HUES6 (cell line): ENCODE results near the gene MTFP1.

ENCODE experiments used
- H3K27ac ChIP-seq: 2 replicates; pipeline ENCODE4 v1.7.0; 2013; ENCODE audit warnings: low read depth, mild to moderate bottlenecking, low read length, inconsistent platforms
- H3K27me3 ChIP-seq: 2 replicates; pipeline ENCODE4 v1.6.1; 2013; ENCODE audit warnings: low read length; ENCODE audit not compliant: control insufficient read depth, insufficient read depth
- H3K36me3 ChIP-seq: 2 replicates; pipeline ENCODE4 v1.6.1; 2013; ENCODE audit warnings: low read length; ENCODE audit not compliant: control insufficient read depth, insufficient read depth
- H3K4me1 ChIP-seq: 2 replicates; pipeline ENCODE4 v1.6.1; 2013; ENCODE audit warnings: low read length; ENCODE audit not compliant: control insufficient read depth, insufficient read depth
- H3K4me3 ChIP-seq: 2 replicates; pipeline ENCODE4 v1.5.1; 2013; ENCODE audit warnings: low read depth, low read length
- H3K9ac ChIP-seq: one replicate; pipeline ENCODE4 v1.6.1; 2013; ENCODE audit warnings: mild to moderate bottlenecking, low read length
- H3K9me3 ChIP-seq: 2 replicates; pipeline ENCODE4 v1.6.1; 2013; ENCODE audit warnings: low read depth, low read length; ENCODE audit not compliant: control insufficient read depth, insufficient read depth

Gene MTFP1

DNA sequence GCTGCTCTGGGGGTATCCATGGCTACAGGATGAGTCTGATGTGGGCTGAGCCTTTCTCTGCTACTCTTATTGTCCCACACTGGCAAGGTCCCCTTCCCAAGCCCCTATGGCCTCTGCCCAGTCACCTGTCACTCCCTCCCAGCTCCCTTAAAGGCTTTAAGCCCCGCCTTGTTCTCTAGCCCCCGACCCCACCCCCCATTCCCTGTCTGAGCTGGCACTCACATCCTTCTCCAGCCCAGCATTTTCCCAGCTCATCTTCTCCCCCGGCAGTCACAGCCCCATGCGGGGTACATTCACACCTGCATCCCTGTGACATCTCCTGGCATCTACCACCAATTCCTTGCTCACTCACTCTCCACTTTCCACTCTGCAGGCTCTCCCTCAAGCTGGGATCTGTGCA lies 4.3 kb downstream of the MTFP1 start:
- Histone ChIP-seq H3K27me3 (no peaks in the 10 kb centered on the region), H3K27ac (no peak overlapping the region), H3K36me3 (peaks cover 21% of the 10 kb centered on the region), H3K9ac (no peak overlapping the region), H3K4me3 (no peak overlapping the region), H3K9me3 (no peaks in the 10 kb centered on the region), H3K4me1 (peaks cover 5% of the 10 kb centered on the region; the same call in 1 of the 2 replicates)

DNA sequence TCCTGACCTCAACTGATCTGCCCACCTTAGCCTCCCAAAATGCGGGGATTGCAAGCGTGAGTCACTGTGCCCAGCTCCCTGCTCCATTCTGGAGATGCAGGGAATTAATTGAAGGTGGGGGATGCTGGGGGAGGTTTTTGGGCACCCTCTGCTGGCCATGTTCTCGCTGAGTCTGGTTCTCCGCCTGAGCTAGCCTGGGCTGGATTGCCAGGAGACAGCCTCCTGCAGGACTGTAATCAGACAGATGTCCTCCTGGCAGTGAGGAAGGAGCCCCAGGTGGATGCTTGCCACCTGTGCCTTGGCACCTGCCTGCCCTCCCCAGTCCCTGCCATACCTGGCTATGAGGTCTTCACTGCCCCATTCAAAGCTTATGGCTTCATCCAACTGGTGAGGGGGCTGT lies 5.4 kb downstream of the MTFP1 start:
- no peak overlapping the region for H3K27ac ChIP-seq
- no peak overlapping the region for H3K9ac ChIP-seq
- no peaks in the 10 kb centered on the region for H3K27me3 ChIP-seq
- peaks cover 9% of the 10 kb centered on the region; the same call in 1 of the 2 replicates for H3K4me1 ChIP-seq
- no peak overlapping the region for H3K4me3 ChIP-seq
- H3K36me3 ChIP-seq, result peaks cover 21% of the 10 kb centered on the region
- H3K9me3 ChIP-seq, result no peaks in the 10 kb centered on the region

DNA sequence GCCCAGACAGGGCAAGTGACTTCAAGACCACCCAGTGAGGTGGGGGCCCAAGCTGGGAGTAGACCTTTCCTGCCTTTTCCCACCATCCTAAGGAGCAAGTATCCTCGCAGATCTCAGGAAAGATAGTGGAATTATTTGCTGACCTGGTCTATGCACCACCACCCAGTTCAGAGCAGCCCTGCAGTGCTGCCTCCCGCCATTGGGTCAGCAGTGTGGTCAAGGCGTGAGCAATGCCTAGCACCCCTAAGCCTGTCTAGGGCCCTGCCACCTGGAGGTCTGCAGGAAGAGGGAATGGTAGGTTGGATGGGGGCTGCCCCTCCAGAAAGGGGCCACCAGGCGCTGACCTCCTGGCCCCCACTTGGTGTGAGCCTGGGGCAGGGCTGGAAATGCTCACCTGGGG lies 6.5 kb downstream of the MTFP1 start:
- Histone ChIP-seq H3K27ac (no peak overlapping the region), H3K4me1 (peaks cover 5% of the 10 kb centered on the region; the same call in 1 of the 2 replicates), H3K9me3 (no peaks in the 10 kb centered on the region), H3K27me3 (no peaks in the 10 kb centered on the region), H3K4me3 (no peak overlapping the region), H3K9ac (no peak overlapping the region), H3K36me3 (peaks cover 20% of the 10 kb centered on the region)

DNA sequence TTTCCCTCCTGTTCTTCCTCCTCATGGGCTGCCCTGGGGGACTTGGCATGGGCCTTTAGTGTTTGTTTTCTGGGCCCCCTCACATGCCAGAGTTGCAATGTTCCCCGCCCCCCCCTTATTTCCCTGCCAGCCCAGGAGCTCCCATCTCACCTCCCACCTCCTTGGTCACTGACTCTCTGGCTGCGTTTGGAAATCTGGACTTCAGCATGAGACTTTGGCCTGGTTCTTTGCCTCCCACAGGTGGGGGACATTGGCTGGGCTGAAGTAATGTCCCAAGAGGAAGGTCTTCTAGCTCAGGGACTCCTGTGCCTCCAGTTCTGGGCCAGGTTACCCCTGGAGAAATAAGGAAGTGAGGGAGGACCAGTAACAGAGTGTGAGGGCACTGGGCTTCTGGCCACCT lies 7.0 kb downstream of the MTFP1 start:
- no peaks in the 10 kb centered on the region for H3K27me3 ChIP-seq

DNA sequence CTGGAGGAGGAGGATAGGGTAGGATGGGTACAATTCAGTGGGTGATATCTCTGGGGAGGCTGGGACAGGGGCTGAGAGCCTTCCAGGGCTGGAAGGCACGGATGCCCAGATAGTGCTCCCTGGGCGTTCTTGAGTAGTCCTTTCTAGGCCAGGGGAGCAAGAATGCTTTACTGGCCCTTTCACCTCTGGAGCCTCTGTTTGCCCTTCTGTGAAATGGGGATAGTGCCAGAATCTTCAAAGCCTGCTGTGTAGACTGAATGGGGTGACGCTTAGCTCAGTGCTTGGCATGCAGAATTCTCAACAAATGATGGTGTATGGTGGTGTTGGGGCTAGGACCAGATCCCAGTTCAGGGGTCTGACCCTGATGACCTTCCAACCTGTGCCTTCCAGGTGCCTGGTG lies 7.7 kb downstream of the MTFP1 start:
- no peaks in the 10 kb centered on the region for H3K9me3 ChIP-seq
- no peak overlapping the region for H3K9ac ChIP-seq
- H3K27ac ChIP-seq, result no peak overlapping the region
- peaks cover 5% of the 10 kb centered on the region; the same call in 1 of the 2 replicates for H3K4me1 ChIP-seq
- peaks cover 8% of the 10 kb centered on the region for H3K36me3 ChIP-seq
- H3K4me3 ChIP-seq, result no peak overlapping the region
- no peaks in the 10 kb centered on the region for H3K27me3 ChIP-seq

More for the DNA sequence above, 7.0 kb downstream of the MTFP1 start:
- H3K4me3 ChIP-seq, result no peak overlapping the region
- H3K4me1 ChIP-seq, result peaks cover 5% of the 10 kb centered on the region; the same call in 1 of the 2 replicates
- no peaks in the 10 kb centered on the region for H3K9me3 ChIP-seq
- H3K9ac ChIP-seq, result no peak overlapping the region
- no peak overlapping the region for H3K27ac ChIP-seq
- H3K36me3 ChIP-seq, result peaks cover 15% of the 10 kb centered on the region

DNA sequence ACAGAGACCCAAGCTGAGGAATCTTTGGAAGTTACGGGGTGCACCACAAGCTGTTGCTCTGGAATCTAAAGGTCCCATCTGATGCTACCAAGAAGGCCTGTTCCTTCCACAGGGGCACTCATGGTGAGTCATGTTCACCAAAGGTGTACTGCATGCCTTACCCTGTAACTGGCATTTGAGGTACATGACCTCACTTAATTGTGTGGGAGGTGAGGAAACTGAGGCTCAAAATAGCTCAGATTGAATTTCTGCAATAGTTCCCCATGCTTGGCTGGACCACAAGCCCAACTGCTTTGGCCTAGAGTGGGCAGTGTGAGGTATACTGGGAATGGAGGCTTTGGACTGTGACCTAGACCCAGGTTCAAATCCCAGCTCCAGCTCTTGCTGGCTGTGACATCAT lies 8.2 kb downstream of the MTFP1 start:
- Histone ChIP-seq H3K36me3 (peaks cover 3% of the 10 kb centered on the region; the same call in 1 of the 2 replicates), H3K4me1 (peaks cover 5% of the 10 kb centered on the region; the same call in 1 of the 2 replicates), H3K27ac (no peak overlapping the region), H3K4me3 (no peak overlapping the region), H3K27me3 (no peaks in the 10 kb centered on the region), H3K9me3 (no peaks in the 10 kb centered on the region), H3K9ac (no peak overlapping the region)

DNA sequence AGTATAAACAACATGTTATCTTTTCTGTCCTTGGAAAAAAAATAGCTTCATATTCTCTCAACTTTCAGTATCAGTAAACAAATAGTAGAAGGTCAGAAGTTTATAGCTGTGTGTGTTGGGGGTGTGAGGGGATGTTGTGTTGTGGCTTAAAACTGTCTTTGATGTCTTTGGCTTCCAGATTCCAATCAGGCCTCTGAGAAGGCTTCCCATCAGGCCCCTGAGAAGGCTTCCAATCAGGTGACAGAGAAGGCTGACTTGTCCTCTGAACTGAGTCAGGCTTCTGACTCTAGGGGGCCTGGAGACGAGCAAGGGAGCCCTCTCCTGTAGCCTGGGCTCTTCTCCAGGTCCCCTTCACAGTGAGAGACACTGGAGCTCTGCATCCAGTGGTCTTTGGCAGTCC lies 9.3 kb downstream of the MTFP1 start:
- H3K36me3 ChIP-seq, result no peaks in the 10 kb centered on the region
- no peaks in the 10 kb centered on the region for H3K9me3 ChIP-seq
- no peaks in the 10 kb centered on the region for H3K27me3 ChIP-seq
- peaks cover 5% of the 10 kb centered on the region; the same call in 1 of the 2 replicates for H3K4me1 ChIP-seq
- H3K9ac ChIP-seq, result no peak overlapping the region
- no peak overlapping the region for H3K27ac ChIP-seq
- no peak overlapping the region for H3K4me3 ChIP-seq

DNA sequence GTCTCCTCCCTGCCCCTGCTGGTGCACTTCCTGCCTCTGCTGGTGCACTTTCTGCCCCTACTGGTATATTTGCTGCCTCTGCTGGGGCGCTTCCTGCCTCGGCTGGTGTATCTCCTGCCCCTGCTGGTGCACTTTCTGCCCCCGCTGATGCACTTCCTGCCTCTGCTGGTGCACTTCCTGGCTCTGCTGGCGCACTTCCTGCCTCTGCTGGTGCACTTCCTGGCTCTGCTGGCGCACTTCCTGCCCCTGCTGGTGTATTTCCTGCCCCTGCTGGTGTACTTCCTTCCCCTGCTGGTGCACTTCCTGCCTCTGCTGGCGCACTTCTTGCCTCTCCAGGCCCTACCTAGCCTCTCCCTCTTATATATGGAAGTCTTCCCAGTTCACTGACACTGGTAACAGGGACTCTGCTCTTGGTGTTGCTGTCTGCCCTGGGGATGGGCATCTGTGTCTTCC lies 10.1 kb downstream of the MTFP1 start:
- H3K27me3 ChIP-seq, result no peaks in the 10 kb centered on the region
- H3K9me3 ChIP-seq, result no peaks in the 10 kb centered on the region
- H3K36me3 ChIP-seq, result no peaks in the 10 kb centered on the region
- no peak overlapping the region for H3K27ac ChIP-seq
- H3K4me1 ChIP-seq, result peaks cover 5% of the 10 kb centered on the region; the same call in 1 of the 2 replicates
- H3K4me3 ChIP-seq, result no peak overlapping the region
- no peak overlapping the region for H3K9ac ChIP-seq

DNA sequence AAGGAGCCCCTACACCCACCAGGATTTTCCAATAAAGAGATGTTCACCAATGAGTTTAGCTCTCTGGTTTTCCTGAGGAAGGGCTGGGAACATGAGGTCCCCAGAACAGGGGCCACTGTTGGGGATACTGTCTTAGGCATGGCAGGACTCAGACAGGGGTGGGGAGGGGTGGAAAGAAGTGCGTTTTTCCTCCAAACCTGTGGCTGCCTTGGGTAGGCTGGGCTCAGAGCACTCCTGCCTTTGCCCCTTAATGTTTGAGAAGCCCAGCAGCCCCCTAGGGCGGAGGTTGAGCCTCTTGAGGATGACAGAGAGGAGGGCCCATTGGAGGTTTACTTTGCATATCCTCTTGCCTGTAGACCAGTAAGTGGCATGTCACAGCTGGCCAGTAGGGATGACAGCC lies 10.6 kb downstream of the MTFP1 start:
- no peaks in the 10 kb centered on the region for H3K36me3 ChIP-seq
- no peaks in the 10 kb centered on the region for H3K9me3 ChIP-seq
- no peaks in the 10 kb centered on the region for H3K27me3 ChIP-seq
- H3K27ac ChIP-seq, result no peak overlapping the region
- H3K9ac ChIP-seq, result no peak overlapping the region
- H3K4me3 ChIP-seq, result no peak overlapping the region
- H3K4me1 ChIP-seq, result peaks cover 5% of the 10 kb centered on the region; the same call in 1 of the 2 replicates

DNA sequence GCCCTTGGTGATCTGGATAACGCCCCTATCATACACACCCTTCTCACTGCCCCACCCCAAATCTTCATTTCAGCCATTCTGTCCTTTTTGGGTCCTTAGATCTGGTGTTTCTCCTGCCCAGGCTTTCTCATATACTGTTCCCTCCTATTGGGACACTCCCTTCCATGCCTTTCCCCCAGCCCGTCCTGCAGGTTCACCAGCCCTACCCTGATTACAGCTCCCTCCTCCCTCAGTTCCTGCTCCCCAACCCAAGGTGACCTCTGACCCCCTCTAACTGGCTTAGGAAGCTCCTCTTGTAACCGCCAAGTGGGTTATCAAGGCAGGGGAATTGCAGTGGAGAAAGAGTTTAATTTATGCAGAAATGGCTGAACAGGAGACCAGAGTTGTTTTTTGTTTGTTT lies 13.0 kb downstream of the MTFP1 start:
- H3K9ac ChIP-seq, result no peak overlapping the region

DNA sequence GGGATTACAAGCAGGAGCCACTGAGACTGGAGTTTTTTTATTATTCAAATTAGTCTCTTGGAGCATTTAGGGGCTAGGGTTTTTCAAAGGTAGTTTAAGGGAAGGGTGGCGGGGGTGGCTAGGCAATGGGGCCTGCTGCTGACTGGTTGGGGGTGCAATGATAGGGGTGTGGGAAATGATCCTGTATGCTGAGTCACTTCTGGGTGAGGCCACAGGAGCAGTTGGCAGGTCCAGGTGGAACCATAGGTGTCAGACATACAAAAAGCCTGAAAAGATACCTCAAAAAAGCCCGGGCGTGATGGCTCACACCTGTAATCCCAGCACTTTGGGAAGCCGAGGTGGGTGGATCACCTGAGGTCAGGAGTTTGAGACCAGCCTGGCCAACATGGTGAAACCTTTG lies 13.7 kb downstream of the MTFP1 start:
- no peaks in the 10 kb centered on the region for H3K27me3 ChIP-seq
- H3K9me3 ChIP-seq, result no peaks in the 10 kb centered on the region
- H3K36me3 ChIP-seq, result no peaks in the 10 kb centered on the region
- no peak overlapping the region for H3K9ac ChIP-seq
- H3K4me1 ChIP-seq, result peaks cover 5% of the 10 kb centered on the region; the same call in 1 of the 2 replicates
- no peak overlapping the region for H3K4me3 ChIP-seq
- H3K27ac ChIP-seq, result no peak overlapping the region

More for the DNA sequence above, 13.0 kb downstream of the MTFP1 start:
- Histone ChIP-seq H3K27me3 (no peaks in the 10 kb centered on the region), H3K36me3 (no peaks in the 10 kb centered on the region), H3K27ac (no peak overlapping the region), H3K9me3 (no peaks in the 10 kb centered on the region), H3K4me3 (no peak overlapping the region), H3K4me1 (peaks cover 5% of the 10 kb centered on the region; the same call in 1 of the 2 replicates)
